Peyer's patch (tissue), 4 donors: ENCODE measurements around the gene PCSK5. TPM values are rescaled to one million over a fixed set of nuclear protein-coding genes. Genes with fewer than 3 reads are reported as not detected.
A peak's percentile ranks its signal among the peaks of the same experiment; 100 is the strongest.

ENCODE experiments used
- DNase-seq, 3 donors: peaks; one replicate each; pipeline ENCODE4 v3.0.0-alpha.2; 2017 to 2019
- H3K27ac ChIP-seq, 4 donors: fragments of 200-600 bp; sonication (generic); one replicate each; pipeline ENCODE4 v1.5.1; 2016 to 2019
- H3K27me3 ChIP-seq, 2 donors: fragments of 200-600 bp; sonication (generic); one replicate each; pipeline ENCODE4 v1.5.1; 2019
- H3K36me3 ChIP-seq, 3 donors: fragments of 200-600 bp; sonication (generic); one replicate each; pipeline ENCODE4 v1.5.1; 2016 to 2019
- H3K4me1 ChIP-seq, 4 donors: fragments of 200-600 bp; sonication (generic); one replicate each; pipeline ENCODE4 v1.5.1; 2016 to 2019
- H3K4me3 ChIP-seq, 4 donors: fragments of 200-600 bp; sonication (generic); 1 replicate in 3 of 4; 2 replicates in 1 of 4; pipeline ENCODE4 v1.5.1; 2016 to 2019; ENCODE audit warnings: mild to moderate bottlenecking in 1 of 4
- H3K9me3 ChIP-seq, 4 donors: fragments of 200-600 bp; sonication (generic); one replicate each; pipeline ENCODE4 v1.5.1; 2016 to 2019; ENCODE audit warnings: mild to moderate bottlenecking in 1 of 4
- POLR2A ChIP-seq, 2 donors: fragments of 450-650 bp; IDR thresholded peaks; one replicate each; pipeline ENCODE4 v1.5.1; 2017; ENCODE audit warnings: antibody characterized with exemption in 2 of 2, mild to moderate bottlenecking in 2 of 2, moderate library complexity in 2 of 2
- total RNA-seq, 4 donors: library from RNA; depleted of rRNA; stranded (reverse); fragments of >200 nt; gene quantifications; one replicate each; pipeline ENCODE4 v1.1.0, GENCODE V29; 2016
- TF ChIP-seq, protein P1 (sequence below), 6 experiments: fragments of 450-650 bp in 4 of 6; fragments of 200-600 bp in 2 of 6; sonication (generic) in 1 of 6; IDR thresholded peaks; one replicate each; pipeline ENCODE4 v1.5.1; 2017 to 2019; ENCODE audit warnings: antibody characterized with exemption in 6 of 6, mild to moderate bottlenecking in 3 of 6, moderate library complexity in 1 of 6

PCSK5 gene
- total RNA-seq, 4 donors from 2014 or later, result 77.6 to 488 (median 411) TPM

DNA sequence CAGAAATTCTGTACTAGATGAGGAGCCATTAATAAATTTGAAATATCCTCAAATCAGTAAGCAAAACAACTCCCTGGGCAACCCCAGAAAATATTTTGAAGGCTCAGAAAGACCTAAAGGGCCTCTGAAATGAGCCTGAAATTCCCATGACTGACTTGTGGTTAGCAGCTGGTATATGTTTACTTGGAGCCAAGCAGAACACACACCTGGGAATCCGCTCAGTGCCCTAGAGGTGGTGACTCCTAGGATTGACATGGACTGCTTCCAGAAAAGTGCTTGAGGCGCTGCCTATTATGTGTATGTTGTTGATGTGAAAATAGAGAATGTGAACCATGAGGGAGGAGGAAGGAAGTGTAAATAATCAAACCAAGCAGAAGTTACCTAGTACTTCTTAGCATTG lies 489.0 kb downstream of the PCSK5 start:
- no peaks in the 10 kb centered on the region for H3K9me3 ChIP-seq
- no peak for DNase-seq
- H3K4me1 ChIP-seq, result peaks cover 0 to 5% (median 2%) of the 10 kb centered on the region in 4 donors
- no peaks in the 10 kb centered on the region for H3K36me3 ChIP-seq
- H3K4me3 ChIP-seq, result no peak overlapping the region
- H3K27me3 ChIP-seq, result no peaks in the 10 kb centered on the region
- no peak overlapping the region for H3K27ac ChIP-seq
- TF ChIP-seq, protein P1, sequence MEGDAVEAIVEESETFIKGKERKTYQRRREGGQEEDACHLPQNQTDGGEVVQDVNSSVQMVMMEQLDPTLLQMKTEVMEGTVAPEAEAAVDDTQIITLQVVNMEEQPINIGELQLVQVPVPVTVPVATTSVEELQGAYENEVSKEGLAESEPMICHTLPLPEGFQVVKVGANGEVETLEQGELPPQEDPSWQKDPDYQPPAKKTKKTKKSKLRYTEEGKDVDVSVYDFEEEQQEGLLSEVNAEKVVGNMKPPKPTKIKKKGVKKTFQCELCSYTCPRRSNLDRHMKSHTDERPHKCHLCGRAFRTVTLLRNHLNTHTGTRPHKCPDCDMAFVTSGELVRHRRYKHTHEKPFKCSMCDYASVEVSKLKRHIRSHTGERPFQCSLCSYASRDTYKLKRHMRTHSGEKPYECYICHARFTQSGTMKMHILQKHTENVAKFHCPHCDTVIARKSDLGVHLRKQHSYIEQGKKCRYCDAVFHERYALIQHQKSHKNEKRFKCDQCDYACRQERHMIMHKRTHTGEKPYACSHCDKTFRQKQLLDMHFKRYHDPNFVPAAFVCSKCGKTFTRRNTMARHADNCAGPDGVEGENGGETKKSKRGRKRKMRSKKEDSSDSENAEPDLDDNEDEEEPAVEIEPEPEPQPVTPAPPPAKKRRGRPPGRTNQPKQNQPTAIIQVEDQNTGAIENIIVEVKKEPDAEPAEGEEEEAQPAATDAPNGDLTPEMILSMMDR (IDR thresholded peaks at IDR 0.05), result no peak
- TF ChIP-seq POLR2A (IDR thresholded peaks at IDR 0.05), result no peak

DNA sequence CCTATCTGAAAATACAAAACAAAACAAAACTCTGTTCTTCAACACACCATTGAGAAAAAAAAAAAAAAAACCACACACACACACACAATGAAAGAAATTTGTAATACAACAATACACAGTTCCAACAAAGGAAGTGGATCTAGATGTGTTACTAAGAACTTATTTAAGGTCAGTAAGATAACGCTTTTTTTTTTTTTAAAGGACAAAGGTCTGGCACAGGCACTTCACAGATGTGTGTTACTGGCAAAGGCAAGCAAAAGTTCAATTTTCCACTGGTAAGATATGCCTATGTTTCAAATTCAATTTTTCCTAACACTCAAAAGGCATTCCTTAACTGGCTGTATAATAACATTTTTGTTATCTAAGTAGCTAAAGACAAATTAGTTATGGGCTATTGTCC lies 500.2 kb downstream of the PCSK5 start:
- no peak for TF ChIP-seq POLR2A (IDR thresholded peaks at IDR 0.05)
- TF ChIP-seq, protein P1 (IDR thresholded peaks at IDR 0.05), result no peak
- Histone ChIP-seq H3K36me3 (peaks cover 0 to 26% (median 0%) of the 10 kb centered on the region in 3 donors), H3K4me3 (no peak overlapping the region), H3K4me1 (peaks cover 0 to 14% (median 0%) of the 10 kb centered on the region in 4 donors), H3K27ac (no peak overlapping the region), H3K27me3 (no peaks in the 10 kb centered on the region), H3K9me3 (no peaks in the 10 kb centered on the region)
- no peak for DNase-seq

DNA sequence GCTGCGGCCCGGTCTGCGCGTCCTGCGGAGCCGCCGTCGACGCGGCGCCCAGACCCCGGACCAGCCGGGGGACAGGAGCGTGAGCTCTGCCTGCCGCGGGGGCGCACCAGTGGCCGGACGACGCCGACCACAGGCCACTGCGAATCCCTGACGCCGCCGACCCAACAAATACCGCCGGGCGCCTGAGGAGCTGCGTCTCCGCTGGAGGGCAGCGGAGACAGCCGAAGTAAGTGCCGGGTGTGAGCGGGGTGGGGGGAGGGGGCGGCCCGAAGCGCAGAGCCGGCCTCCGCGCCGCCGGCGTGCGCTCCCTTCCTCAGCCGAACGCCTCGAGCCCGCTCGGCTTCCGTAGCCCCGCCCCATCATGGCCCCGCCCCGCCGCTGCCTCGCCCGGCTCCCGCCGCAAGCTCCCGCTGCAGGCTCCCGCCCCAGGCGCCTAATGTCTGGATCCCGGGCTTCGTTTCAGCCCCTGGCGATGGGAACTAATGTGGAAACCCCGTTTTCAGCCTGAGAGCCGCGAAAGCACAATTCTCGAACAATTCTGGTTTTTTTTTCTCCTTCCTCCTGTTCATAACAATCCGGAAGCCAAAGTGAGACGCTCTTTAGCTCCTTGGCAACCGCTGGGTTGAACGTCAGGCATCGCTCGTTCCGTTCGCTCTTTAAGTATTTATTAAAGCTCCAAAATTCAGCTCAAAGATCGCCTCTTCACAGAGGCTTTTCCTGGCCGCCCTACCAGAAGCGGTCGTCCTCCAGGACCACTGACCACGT lies 503.9 kb downstream of the PCSK5 start, which contains the start of gene RFK:
Gene RFK (minus strand): TSS at position 232 of the 765 bp plus-strand sequence. CDS start 255 bp downstream, outside the sequence.
- peak; percentile 64 to 77 for TF ChIP-seq POLR2A (IDR thresholded peaks at IDR 0.05)
- TF ChIP-seq, protein P1 (IDR thresholded peaks at IDR 0.05), result peak in 5 of 6 experiments; percentile 6 to 72 (median 57)
- peak within 1 kb of the TSS; percentile 87 to 96 (median 91) for H3K27ac ChIP-seq
- peak within 1 kb of the TSS; percentile 80 to 93 (median 89) for H3K4me3 ChIP-seq
- no peaks in the 10 kb centered on the region for H3K9me3 ChIP-seq
- peaks cover 0 to 14% (median 0%) of the 10 kb centered on the region in 4 donors for H3K4me1 ChIP-seq
- H3K27me3 ChIP-seq, result no peaks in the 10 kb centered on the region
- DNase-seq, result peak; percentile 78 to 99 (median 96)
- H3K36me3 ChIP-seq, result no peaks in the 10 kb centered on the region

DNA sequence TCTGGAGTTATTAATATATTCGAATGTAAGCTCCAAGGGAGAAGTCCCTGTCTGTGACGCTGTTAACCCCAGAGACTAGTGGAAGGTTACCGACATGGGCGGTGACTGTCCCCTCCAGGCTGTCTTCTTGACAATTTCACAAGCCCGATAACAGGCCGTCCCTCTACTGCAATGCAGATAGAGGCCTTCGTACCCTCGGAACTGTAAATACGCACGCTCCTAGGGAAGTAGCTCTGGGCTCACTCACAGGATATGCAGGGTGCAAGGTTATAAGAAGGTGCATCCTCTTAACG lies 504.4 kb downstream of the PCSK5 start:
- Histone ChIP-seq H3K27me3 (no peaks in the 10 kb centered on the region), H3K9me3 (no peaks in the 10 kb centered on the region), H3K27ac (peak overlapping the region; percentile 87 to 96 (median 91)), H3K4me3 (peak overlapping the region; percentile 80 to 93 (median 89)), H3K4me1 (peaks cover 0 to 14% (median 0%) of the 10 kb centered on the region in 4 donors), H3K36me3 (no peaks in the 10 kb centered on the region)
- peak; percentile 49 to 81 (median 80) for DNase-seq
- peak; percentile 23 to 40 for TF ChIP-seq POLR2A (IDR thresholded peaks at IDR 0.05)
- TF ChIP-seq, protein P1 (IDR thresholded peaks at IDR 0.05), result peak in 1 of 6 experiments; percentile 11

GRCh38 chr9:76395381-76395780 lies 504.9 kb downstream of the PCSK5 start:
- Histone ChIP-seq H3K27ac (peak overlapping the region; percentile 79 to 91 (median 89)), H3K4me3 (peak overlapping the region in 2 of 4 donors; percentile 28 to 87), H3K9me3 (no peaks in the 10 kb centered on the region), H3K27me3 (no peaks in the 10 kb centered on the region), H3K4me1 (peaks cover 0 to 14% (median 0%) of the 10 kb centered on the region in 4 donors), H3K36me3 (no peaks in the 10 kb centered on the region)
- TF ChIP-seq POLR2A (IDR thresholded peaks at IDR 0.05), result no peak
- TF ChIP-seq, protein P1 (IDR thresholded peaks at IDR 0.05), result no peak
- peak in 1 of 3 donors; percentile 55 for DNase-seq
